HepG2 (cell line): ENCODE data around the gene CAPN9. TPM values are rescaled to one million over a fixed set of nuclear protein-coding genes. Genes with fewer than 3 reads are reported as not detected.
A peak's percentile ranks its signal among the peaks of the same experiment; 100 is the strongest.

Source experiments
- ATAC-seq: fragments of 200-7000 bp; cut with Tn5 transposase; 3 replicates; pipeline ENCODE4 v1.9.1; 2020; ENCODE audit warnings: mild to moderate bottlenecking, moderate library complexity
- BruUV-seq: library from RNA; stranded (reverse); fragments of 400-500 nt; replicated peaks from 2 replicates; lab custom pipeline; 2021; lab: Mats Ljungman, UMichigan
- CTCF ChIA-PET: fragments of 300-600 bp; formaldehyde crosslinking; extraction: SDS; loops from one replicate; lab custom pipeline; 2021; ENCODE audit warnings: low total read pairs, inconsistent platforms, low intra/inter-chr PET ratio; lab: Yijun Ruan, JAX
- POLR2A ChIA-PET: fragments of 350-600 bp; sonication (Branson Sonifier 250); formaldehyde crosslinking; loops from one replicate; lab custom pipeline; 2020; ENCODE audit warnings: antibody characterized with exemption, inconsistent platforms; lab: Yijun Ruan, JAX
- DNase-seq: peaks from one replicate; pipeline ENCODE4 v3.0.0-alpha.2; 2015; ENCODE audit warnings: low spot score
- FAIRE-seq: peaks from 3 replicates; lab custom pipeline; 2011; peaks lifted over from hg19 to GRCh38; lab: Jason Lieb, UNC
- H2AFZ ChIP-seq: one replicate; pipeline ENCODE4 v1.6.1; 2011; ENCODE audit warnings: low read length, inconsistent platforms
- H3K27ac ChIP-seq: fragments of 300-600 bp; 3 replicates; pipeline ENCODE4 v1.8.0; 2011; ENCODE audit warnings: mixed run types, mild to moderate bottlenecking, mixed read lengths, low read length, inconsistent platforms; ENCODE audit not compliant: insufficient read depth; ENCODE audit errors: extremely low read length
- H3K27me3 ChIP-seq, 2 experiments: fragments of 200-600 bp in 1 of 2; 2 replicates in 1 of 2; 3 replicates in 1 of 2; pipeline versions ENCODE4 v1.6.0 to v1.8.0; 2011; ENCODE audit warnings: low read length in 2 of 2, mild to moderate bottlenecking in 2 of 2, moderate library complexity in 2 of 2, inconsistent platforms in 1 of 2; ENCODE audit not compliant: insufficient read depth in 2 of 2, control insufficient read depth in 1 of 2
- H3K36me3 ChIP-seq, 2 experiments: fragments of 200-600 bp in 1 of 2; replicated peaks in 1 of 2; 2 replicates in 1 of 2; 3 replicates in 1 of 2; pipeline versions ENCODE4 v1.5.1 to v1.8.0; 2011; ENCODE audit warnings: low read length in 2 of 2, inconsistent platforms in 1 of 2; ENCODE audit not compliant: insufficient read depth in 2 of 2, control insufficient read depth in 1 of 2
- H3K4me1 ChIP-seq: 2 replicates; pipeline ENCODE4 v1.5.1; 2012; ENCODE audit warnings: low read length, inconsistent platforms; ENCODE audit not compliant: insufficient read depth
- H3K4me2 ChIP-seq: 2 replicates; pipeline ENCODE4 v1.6.0; 2011; ENCODE audit warnings: low read depth, low read length, inconsistent platforms
- H3K4me3 ChIP-seq, 3 experiments: fragments of 200-600 bp in 1 of 3; sonication (generic), shearing (Covaris generic) in 1 of 3; replicated peaks in 1 of 3; 2 replicates each; pipeline ENCODE4 v1.5.1; 2011 to 2016; ENCODE audit warnings: low read length in 3 of 3, inconsistent platforms in 2 of 3, low read depth in 2 of 3, mild to moderate bottlenecking in 2 of 3, control low read depth in 1 of 3, mixed read lengths in 1 of 3; ENCODE audit not compliant: insufficient read depth in 1 of 3
- H3K79me2 ChIP-seq: one replicate; pipeline ENCODE4 v1.6.1; 2011; ENCODE audit warnings: low read length, inconsistent platforms; ENCODE audit not compliant: insufficient read depth
- H3K9ac ChIP-seq: 2 replicates; pipeline ENCODE4 v1.6.0; 2011; ENCODE audit warnings: mild to moderate bottlenecking, low read depth, low read length, inconsistent platforms; ENCODE audit not compliant: insufficient read depth
- H3K9me3 ChIP-seq: 2 replicates; pipeline ENCODE4 v1.5.1; 2012; ENCODE audit warnings: mild to moderate bottlenecking, low read length
- H4K20me1 ChIP-seq: 2 replicates; pipeline ENCODE4 v1.6.0; 2011; ENCODE audit warnings: inconsistent platforms, mild to moderate bottlenecking, low read length, moderate library complexity; ENCODE audit not compliant: insufficient read depth
- CHD2 ChIP-seq: IDR thresholded peaks from 2 replicates; pipeline ENCODE4 v1.6.1; 2011; ENCODE audit warnings: low read depth, low read length, improper control_type of control experiment
- RFXAP ChIP-seq: sonication (generic); formaldehyde crosslinking; IDR thresholded peaks from 2 replicates; pipeline ENCODE4 v1.4.0; 2020; ENCODE audit warnings: missing genetic modification reagents, borderline replicate concordance
- STAT5B ChIP-seq: sonication (generic); formaldehyde crosslinking; IDR thresholded peaks from 2 replicates; pipeline ENCODE4 v1.4.0; 2020; ENCODE audit warnings: missing genetic modification reagents
- ZBTB38 ChIP-seq: sonication (generic); formaldehyde crosslinking; IDR thresholded peaks from 2 replicates; pipeline ENCODE4 v1.5.1; 2020; ENCODE audit warnings: mild to moderate bottlenecking, missing genetic modification reagents
- ZBTB7A ChIP-seq: sonication (generic); formaldehyde crosslinking; IDR thresholded peaks from 2 replicates; pipeline ENCODE4 v1.8.0; 2022; ENCODE audit warnings: mild to moderate bottlenecking, missing genetic modification reagents
- ZNF589 ChIP-seq: sonication (generic); formaldehyde crosslinking; conservative IDR thresholded peaks from 2 replicates; pipeline ENCODE4 v1.8.0; 2022; ENCODE audit warnings: mild to moderate bottlenecking, moderate library complexity, missing genetic modification reagents
- ZNF724P ChIP-seq: sonication (generic); formaldehyde crosslinking; IDR thresholded peaks from 2 replicates; pipeline ENCODE4 v1.8.0; 2022; ENCODE audit warnings: missing genetic modification reagents, borderline replicate concordance
- ZNF816 ChIP-seq: sonication (generic); formaldehyde crosslinking; IDR thresholded peaks from 2 replicates; pipeline ENCODE4 v1.8.0; 2022; ENCODE audit warnings: missing genetic modification reagents, mild to moderate bottlenecking, borderline replicate concordance
- ZSCAN21 ChIP-seq: sonication (generic); formaldehyde crosslinking; IDR thresholded peaks from 2 replicates; pipeline ENCODE4 v1.8.0; 2022; ENCODE audit warnings: mild to moderate bottlenecking, missing genetic modification reagents, moderate library complexity, borderline replicate concordance
- WGBS: methylation state at CpG from one replicate; pipeline ENCODE4 v1.1.6; 2017; ENCODE audit warnings: low lambda C conversion rate; 5-methylcytosine and 5-hydroxymethylcytosine counted together
- in situ Hi-C: cut with HindIII; loops from 2 replicates; pipeline ENCODE4 v1.10.0; 2017; ENCODE audit warnings: low pct_unique_long_range_greater_than_20kb; ENCODE audit not compliant: extremely low pct_ligation_motif_present
- intact Hi-C: fragments of 100-400 bp; cut with micrococcal nuclease; formaldehyde crosslinking; loops from one replicate; pipeline ENCODE4 v1.10.0; 2022; ENCODE audit not compliant: unreplicated experiment
- polyA plus RNA-seq, 8 experiments: library from polyadenylated mRNA; depleted of rRNA in 3 of 8; stranded (reverse) in 7 of 8; unstranded in 1 of 8; fragments of >200 nt; fragmentation: Illumina TruSeq in 4 of 8; extraction: Trizol in 4 of 8; gene quantifications; 2 replicates each; pipeline versions ENCODE4 v1.2.1 to v1.2.3, GENCODE V29; 2011 to 2016; ENCODE audit warnings: low read depth in 4 of 8, missing spikeins in 1 of 8, mixed read lengths in 1 of 8; ENCODE audit not compliant: insufficient read depth in 1 of 8
- total RNA-seq, 5 experiments: library from RNA; depleted of rRNA; stranded (reverse); fragments of >200 nt; fragmentation: Illumina TruSeq; extraction: Trizol; gene quantifications; 2 replicates each; pipeline ENCODE4 v1.2.3, GENCODE V29; 2016; ENCODE audit warnings: low read depth in 1 of 5
- TF ChIP-seq, protein P1 (sequence below): sonication (generic); formaldehyde crosslinking; IDR thresholded peaks from 2 replicates; pipeline ENCODE4 v1.4.0; 2020; ENCODE audit warnings: missing genetic modification reagents, borderline replicate concordance

Gene CAPN9
- total and polyA plus RNA-seq, 2 of the 13 experiments (the other 11 are each of a cell fraction or from before 2014, with no cell fraction given) = 0.04 to 0.31 TPM

DNA sequence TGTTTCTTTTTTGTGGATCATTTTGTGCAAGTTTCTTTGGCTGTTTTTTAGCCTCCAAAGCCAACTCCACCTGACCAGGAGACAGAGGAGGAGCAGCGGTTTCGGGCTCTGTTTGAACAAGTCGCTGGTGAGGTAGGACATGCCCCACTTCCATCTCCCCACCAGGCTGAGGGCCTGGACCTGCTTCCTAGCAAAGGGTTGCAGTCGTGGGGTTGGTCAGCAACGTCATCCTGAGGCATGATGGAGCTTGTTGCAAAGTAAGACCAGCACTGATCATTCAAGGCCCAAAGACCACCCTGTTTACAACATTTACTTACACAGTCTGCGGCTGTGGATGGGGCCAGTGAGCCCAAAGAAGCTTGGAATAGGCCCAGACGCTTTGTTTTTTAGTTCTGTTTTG, 40.3 kb downstream of the CAPN9 start:
- TF ChIP-seq ZBTB7A (CRISPR knock-in tag) = no peak
- TF ChIP-seq, protein P1, sequence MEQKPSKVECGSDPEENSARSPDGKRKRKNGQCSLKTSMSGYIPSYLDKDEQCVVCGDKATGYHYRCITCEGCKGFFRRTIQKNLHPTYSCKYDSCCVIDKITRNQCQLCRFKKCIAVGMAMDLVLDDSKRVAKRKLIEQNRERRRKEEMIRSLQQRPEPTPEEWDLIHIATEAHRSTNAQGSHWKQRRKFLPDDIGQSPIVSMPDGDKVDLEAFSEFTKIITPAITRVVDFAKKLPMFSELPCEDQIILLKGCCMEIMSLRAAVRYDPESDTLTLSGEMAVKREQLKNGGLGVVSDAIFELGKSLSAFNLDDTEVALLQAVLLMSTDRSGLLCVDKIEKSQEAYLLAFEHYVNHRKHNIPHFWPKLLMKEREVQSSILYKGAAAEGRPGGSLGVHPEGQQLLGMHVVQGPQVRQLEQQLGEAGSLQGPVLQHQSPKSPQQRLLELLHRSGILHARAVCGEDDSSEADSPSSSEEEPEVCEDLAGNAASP (CRISPR knock-in tag) = no peak
- no peak for TF ChIP-seq RFXAP (CRISPR knock-in tag)
- TF ChIP-seq CHD2 = no peak
- TF ChIP-seq STAT5B (CRISPR knock-in tag) = no peak
- TF ChIP-seq ZNF589 (CRISPR knock-in tag) = no peak
- TF ChIP-seq ZSCAN21 = no peak
- no peak for TF ChIP-seq ZBTB38
- TF ChIP-seq ZNF816 = no peak
- no peak for TF ChIP-seq ZNF724P (CRISPR knock-in tag)
- no peak overlapping the region for H3K4me3 ChIP-seq
- H3K27me3 ChIP-seq = no peaks in the 10 kb centered on the region; a peak in 1 of 5 replicates
- no peak overlapping the region for H3K9ac ChIP-seq
- ATAC-seq (no peak), DNase-seq (no peak), FAIRE-seq (no peak)
- H3K4me1 ChIP-seq = peaks cover 64% of the 10 kb centered on the region
- H3K4me2 ChIP-seq = peak overlapping the region; percentile 46
- H3K79me2 ChIP-seq = no peaks in the 10 kb centered on the region
- no peak overlapping the region for H3K27ac ChIP-seq
- WGBS = 33% methylated on average over 7 of the region's 7 CpGs
- H2AFZ ChIP-seq = no peak overlapping the region
- H3K9me3 ChIP-seq = no peaks in the 10 kb centered on the region
- BruUV-seq = no TSS peak
- H4K20me1 ChIP-seq = no peaks in the 10 kb centered on the region
- ChIA-PET POLR2A (interaction anchor here (0.7 kb wide), 1 partner anchor 81 kb away, joined by 3 read pairs; the partner anchor contains the start of gene C1orf198), CTCF (no interaction called here)
- intact Hi-C loops (no loop called here), in situ Hi-C loops (loop anchor here (25.0 kb wide), 1 partner anchor 425 kb away; no protein-coding TSS in a partner anchor)
- H3K36me3 ChIP-seq = no peaks in the 10 kb centered on the region
